Fibroblast of lung (primary cell): Measurements from ENCODE around the gene AKAP13.

Experiments
- CTCF ChIP-seq, 2 donors: IDR thresholded peaks in 1 of 2; conservative IDR thresholded peaks in 1 of 2; 1 replicate in 1 of 2; 2 replicates in 1 of 2; pipeline ENCODE4 v1.5.1; 2011 to 2012; ENCODE audit warnings: low read length in 2 of 2, control low read depth in 1 of 2, inconsistent platforms in 1 of 2, low read depth in 1 of 2, mild to moderate bottlenecking in 1 of 2
- EZH2 ChIP-seq: IDR thresholded peaks from 2 replicates; pipeline ENCODE4 v1.5.1; 2012; ENCODE audit warnings: low read length, control low read depth, mild to moderate bottlenecking; ENCODE audit errors: missing control alignments

DNA sequence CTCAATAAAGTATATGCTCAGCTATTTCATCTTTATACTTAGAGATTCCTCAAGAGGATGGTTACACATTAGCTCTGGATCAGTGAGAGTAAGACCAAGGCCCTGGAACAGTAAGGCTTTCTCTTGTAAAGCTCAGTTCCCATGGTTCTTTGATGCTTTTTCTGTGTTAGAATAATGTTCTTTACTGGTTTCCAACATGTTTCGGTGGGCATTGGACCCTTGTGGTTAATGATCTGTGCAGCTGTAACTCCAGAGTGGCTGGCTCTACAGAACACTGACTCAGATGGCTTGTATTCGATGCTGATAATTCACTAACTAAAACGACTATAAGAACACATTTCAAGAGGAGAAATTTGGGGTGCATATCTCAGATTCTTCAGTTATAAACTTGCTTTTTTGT lies 114.7 kb downstream of the AKAP13 start:
- TF ChIP-seq EZH2 (no peak), CTCF (conservative IDR thresholded peaks at IDR 0.05 in 1 of 2, IDR thresholded peaks at IDR 0.05 in 1 of 2; ENCODE audit: low read depth in 1 of 2, low read length in 2 of 2) (no peak)
